HL-60/S4 treated with phorbol 12-myristate 13-acetate at 8.2 ng/mL for 4 days and 3 days (cell line): ENCODE results near the gene HYOU1.
"Not testable (repeated sequence)": the region's sequence is repeated elsewhere in the genome, so short reads cannot be mapped to it uniquely, and the experiment has no call there.

ENCODE experiments used
- in situ Hi-C: fragments of 300-500 bp; cut with MboI; formaldehyde crosslinking; loops from 2 replicates; pipeline ENCODE4 v1.15.0; 2022; ENCODE audit warnings: low sequenced_read_pairs

The HYOU1 gene

DNA sequence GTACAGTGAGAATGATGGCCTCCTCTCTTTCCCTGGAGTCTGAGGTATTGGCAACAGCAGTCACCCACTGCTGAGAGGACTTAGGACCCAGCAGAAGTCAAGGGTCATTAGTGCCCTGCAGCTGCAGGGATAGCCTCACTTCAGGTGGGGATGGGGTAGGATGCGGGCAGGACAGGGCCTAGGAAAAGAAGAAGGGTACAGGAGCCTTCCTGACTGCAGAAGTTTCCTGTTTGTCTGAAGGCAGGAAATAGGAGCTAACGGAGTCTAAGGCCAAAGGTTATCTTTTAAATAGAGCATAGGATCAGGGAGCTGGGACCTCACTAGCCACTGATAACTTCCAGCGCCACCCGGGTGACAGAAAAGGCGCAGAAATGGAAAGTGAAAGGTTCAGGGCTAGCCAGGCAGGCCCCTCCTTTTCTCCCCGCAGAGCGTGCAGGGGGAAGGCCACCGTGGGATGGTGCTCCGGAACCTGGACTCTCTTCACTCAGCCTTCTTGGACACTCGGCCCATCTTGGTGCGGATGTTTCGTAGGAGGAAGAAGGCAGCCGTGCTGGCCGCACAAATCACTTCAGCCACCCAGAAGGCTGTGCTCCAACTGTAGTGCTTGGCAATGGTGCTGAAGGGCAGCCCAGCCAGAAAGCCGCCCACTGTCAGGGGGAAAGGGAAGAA, 32.4 kb downstream of the HYOU1 start:
- in situ Hi-C loops: no loop called here

DNA sequence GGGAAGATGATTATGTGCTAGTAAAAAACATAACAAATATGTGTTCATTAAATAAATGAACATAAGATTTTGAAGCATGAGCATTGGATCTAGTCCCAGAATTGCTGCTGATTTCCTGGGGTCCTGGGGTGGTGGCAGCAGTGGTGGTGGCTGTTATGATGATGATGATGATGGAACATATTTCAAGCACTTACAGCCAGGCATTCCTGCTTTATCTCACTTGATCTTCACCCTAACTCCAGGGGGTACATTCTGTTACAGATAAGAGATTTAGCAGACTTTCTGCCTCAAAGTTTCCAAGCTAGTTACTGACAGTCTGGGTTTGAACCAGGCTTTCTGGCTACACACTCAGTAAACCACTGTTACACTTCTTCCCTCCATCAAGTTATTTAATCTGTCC, 33.3 kb downstream of the HYOU1 start:
- in situ Hi-C loops: no loop called here

DNA sequence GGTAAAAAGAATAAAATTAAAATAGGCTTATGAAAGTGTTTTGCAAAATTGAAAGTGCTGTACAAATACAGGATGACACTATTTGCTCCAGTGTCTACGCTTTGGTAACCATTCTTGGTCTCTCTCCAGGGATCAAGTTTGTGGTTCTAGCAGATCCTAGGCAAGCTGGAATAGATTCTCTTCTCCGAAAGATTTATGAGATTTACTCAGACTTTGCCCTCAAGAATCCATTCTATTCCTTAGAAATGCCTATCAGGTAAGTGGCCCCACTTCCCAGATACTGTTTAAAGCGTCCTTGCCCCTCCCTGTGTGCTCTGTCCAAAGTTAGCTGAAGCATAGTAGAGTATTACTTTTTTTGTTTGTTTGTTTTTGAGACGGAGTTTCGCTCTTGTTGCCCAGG, 35.4 kb downstream of the HYOU1 start:
- in situ Hi-C loops: no loop called here

DNA sequence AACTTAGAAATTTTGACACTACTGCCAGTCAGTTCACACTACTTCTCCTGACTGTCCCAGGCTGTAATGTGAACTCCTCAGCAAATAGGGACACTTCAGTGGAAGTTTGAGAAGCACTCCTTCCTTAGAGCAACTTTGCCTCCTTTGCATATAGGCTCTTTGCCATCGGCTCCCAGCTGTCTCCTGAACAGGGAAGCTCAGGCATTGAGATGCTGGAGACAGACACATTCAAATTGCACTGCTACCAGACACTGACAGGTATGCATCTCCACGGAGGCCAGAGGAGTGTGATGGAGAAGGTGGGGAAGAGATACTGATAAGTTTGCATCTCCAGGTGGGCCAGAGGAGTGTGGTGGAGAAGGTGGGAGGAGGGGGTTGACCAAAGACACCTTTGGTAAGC, 37.0 kb downstream of the HYOU1 start:
- in situ Hi-C loops: no loop called here

DNA sequence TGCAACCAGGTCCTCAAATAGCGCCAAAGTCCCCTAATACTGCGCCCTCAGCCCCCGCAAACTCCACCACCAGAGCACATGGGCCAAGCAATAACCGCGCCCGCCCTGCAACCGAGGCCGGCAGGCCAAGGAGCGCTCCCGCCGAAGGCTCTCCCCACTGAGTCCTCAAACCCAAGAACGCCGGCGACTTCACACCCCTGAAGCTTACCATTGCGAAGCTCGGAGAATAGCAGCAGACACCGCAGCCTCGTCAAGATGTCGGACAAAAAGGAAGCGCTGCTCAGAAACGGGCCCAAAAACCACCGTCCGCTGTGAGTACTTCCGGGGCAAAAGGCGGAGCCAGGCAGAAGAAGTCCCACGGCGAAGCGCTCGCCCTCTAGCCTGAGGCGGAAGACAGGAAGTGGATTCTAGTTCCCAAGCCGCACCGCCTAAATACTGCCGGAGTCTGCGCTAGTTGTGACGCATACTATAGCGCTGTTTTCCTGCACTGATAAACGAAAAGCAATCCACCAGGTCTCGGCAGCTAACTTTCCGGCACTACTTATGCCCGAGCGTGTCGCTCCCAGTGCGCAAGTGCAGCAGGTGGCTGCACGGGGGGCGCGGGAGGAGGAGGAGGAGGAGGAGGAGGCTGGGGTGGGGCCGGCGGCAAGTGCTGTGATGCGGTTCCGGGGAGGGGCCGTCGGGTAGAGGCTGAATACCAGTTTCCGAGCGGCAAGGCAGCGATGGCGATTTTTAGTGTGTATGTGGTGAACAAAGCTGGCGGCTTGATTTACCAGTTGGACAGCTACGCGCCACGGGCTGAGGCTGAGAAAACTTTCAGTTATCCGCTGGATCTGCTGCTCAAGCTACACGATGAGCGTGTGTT, 38.7 kb downstream of the HYOU1 start, which contains the start of the genes RPS25 and TRAPPC4:
RPS25 (minus strand) TSS at position 270 of the 865 bp plus-strand sequence; CDS start at position 211, 59 bp downstream.
TRAPPC4 (plus strand) TSS at position 693 of the 865 bp plus-strand sequence; CDS start at position 723, 30 bp downstream.
- in situ Hi-C loops: no loop called here

DNA sequence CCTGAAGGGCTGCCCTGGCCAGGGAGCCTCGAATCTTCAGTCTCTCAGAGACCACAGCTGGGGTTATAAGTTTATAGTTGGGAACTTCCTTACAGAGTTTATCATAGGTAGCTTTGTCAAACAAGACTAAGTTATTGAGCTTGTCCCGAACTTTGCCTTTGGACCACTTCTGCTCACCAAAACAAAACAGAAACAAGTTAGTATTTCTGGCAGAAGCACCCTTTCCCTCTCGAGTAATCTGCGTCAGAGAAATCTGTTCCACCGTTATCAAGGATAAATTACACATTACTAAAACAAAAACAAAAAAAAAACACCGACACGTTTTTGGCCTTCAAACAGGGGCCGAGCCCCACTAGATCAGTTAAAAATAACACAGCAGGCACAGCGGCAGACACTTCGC, 39.6 kb downstream of the HYOU1 start:
- in situ Hi-C loops: not testable (repeated sequence)

DNA sequence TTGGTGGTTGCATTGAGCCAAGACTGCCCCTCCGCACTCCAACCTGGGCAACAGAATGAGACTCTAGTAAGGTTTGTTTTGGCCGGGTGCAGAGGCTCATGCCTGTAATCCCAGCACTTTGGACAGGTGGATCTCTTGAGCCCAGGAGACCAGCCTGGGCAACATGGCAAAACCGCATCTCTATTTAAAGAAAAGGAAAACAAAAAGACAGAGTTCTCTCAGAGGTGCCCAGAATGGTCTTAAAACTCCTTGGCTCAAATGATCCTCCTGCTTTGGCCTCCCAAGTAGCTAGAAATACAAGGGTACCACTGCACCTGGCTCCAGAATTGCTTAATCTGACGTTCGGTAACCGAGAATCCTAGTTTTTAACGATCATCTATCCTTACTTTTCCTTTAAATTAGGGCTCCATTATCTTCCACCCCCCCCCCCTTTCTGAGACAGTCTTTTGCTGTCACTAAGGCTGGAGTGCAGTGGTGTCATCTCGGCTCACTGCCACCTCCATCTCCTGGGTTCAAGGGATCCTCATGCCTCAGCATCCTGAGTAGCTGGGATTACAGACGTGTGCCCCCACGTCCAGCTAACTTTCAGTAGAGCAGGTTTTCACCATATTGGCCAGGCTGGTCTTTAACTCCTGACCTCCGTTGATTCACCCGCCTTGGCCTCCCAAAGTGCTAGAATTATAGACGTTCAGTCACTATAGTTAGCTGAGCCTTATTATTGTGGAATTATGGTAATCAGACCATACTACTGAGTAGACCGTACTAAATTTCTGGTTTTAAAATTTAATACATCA, 40.6 kb downstream of the HYOU1 start:
- in situ Hi-C loops: no loop called here

DNA sequence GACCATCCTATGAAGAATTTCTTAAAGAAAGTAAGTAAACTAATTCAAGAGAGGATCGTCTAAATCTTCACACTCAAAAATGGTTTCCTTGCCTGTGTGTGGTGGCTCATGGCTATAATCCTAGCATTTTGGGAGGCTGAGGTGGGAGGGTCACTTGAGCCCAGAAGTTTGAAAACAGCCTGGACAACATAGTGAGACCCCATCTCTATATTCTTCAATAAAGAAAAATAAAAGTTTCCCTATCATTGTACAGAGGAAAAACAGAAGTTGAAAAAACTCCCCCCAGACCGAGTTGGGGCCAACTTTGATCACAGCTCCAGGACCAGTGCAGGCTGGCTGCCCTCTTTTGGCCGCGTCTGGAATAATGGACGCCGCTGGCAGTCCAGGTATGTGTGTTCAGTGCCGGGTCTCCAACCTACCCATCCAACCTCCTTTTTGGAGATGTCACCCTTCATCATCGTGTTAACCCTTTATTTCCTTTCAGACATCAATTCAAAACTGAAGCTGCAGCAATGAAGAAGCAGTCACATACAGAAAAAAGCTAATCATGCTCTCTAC, 41.9 kb downstream of the HYOU1 start:
- in situ Hi-C loops: no loop called here

DNA sequence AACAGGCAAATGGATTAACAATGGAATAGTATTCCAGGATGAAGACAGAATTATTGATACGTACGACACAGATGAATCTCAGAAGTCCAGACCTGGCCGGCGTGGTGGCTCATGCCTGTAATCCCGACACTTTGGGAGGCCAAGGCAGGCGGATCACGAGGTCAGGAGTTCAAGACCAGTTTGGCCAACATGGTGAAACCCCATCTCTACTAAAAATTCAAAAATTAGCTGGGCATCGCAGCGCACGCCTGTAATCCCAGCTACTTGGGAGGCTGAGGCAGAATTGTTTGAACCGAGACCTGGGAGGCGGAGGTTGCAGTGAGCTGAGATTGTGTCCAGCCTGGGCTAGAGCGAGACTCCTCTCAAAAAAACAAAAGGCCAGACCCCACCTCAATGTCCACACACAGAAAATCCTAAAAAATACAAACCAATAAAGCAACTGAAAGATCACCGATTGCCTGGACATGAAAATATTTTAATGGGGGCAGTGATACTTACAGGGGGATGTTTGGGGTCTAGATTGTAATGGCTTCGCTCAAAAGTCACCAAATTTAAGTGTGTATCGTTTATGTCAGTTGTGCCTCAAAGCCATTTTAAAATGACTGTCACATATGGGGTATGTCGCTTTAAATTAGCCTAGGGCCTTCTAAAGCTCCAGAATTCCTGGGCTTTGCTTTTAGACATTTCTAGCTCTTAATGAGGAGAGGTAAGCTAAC, 42.6 kb downstream of the HYOU1 start:
- in situ Hi-C loops: no loop called here

DNA sequence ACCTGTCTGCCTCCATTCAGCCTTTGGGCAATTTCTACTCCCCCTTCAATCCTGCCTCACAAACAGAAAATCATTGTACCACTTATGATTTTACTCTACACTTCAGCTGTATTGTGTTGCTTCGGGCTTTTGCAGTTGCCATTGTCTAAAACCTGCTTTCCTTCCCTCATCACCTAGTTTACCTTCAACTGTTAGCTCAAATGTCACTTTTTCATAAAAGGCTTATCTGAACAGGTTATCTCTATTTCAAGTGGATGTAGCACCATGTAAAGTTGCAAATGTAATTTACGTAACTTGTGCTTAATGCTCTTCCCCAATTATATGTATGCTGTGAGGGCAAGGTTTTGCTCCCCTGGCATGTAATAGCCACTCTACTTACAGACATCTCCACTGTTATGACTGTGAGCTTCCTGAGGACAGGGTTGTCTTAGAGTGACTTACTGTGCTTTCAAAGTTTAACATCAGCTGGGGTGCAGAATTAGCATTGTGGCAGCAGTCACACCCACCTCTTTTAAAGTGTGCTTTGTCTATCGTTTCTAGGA, 44.3 kb downstream of the HYOU1 start:
- in situ Hi-C loops: no loop called here

DNA sequence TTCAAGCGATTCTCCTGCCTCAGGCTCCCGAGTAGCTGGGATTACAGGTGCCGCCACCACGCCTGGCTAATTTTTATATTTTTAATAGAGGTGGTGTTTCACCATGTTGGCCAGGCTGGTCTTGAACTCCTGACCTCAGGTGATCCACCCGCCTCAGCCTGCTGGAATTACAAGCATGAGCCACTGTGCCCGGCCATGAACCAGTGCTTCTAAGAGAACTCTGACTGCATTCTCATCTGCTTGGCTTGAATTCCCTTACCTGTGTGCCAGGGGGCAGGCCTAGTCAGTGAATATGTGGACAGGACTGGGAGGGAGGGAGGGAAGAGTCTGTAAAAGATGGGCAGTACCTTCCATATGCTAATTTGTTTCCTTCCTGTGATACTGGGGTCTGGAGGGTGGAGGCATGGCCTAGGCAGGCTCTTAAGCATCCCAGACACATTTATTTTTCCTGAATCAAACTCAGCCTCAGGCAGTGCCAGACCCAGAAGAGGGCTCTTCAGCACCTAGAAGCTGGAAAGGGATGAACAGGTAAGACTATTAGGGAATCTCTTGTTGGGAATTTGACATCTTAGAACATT, 45.4 kb downstream of the HYOU1 start:
- in situ Hi-C loops: no loop called here

DNA sequence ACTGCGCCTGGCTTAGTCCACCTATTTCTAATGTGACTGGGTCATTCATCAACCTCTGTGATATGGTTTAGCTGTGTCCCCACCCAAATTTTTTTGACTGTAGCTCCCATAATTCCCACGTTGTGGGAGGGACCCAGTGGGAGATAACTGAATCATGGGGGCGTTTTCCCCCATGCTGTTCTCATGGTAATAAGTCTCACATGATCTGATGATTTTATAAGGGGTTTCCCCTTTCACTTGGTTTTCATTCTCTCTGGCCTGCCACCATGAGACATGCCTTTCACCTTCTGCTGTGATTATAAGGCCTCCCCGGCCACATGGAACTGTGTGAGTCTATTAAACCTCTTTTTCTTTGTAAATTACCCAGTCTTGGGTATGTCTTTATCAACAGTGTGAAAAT, 50.3 kb downstream of the HYOU1 start:
- in situ Hi-C loops: no loop called here

DNA sequence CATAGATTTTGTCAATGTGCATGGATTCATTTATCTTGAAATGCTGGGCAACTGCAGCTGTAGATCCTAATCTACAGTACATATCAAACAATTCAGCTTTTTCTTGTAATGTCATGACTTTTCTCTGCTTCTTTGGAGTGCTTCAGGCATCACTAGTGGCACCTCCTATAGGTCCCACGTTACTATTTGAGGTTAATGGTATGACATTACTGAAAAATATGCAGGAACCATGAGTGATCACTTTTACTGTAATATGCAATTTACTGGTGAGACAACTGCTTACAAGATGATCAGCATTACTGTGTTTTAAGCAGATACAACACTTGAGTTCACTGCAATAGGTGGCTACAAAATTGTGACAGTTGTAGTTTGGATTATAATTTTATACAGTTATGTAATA, 56.1 kb downstream of the HYOU1 start:
- in situ Hi-C loops: no loop called here

DNA sequence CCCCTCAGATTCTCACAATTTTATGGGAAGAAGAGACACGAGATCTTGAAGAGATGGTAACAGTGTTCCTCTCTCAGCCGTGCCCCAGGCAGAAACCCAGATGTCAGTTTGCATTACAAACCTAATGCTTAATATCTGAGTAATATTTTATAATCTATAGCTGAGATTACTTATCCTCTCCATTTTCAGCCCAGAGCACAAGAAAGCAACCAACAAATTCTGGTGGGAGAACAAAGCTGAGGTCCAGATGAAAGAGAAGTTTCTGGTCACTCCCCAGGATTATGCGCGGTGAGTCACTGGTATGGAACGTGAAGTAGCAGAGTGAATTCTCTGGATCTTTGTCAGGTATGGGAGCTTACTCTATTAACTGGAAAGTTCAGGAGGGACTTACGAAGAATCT, 58.2 kb downstream of the HYOU1 start:
- in situ Hi-C loops: no loop called here

DNA sequence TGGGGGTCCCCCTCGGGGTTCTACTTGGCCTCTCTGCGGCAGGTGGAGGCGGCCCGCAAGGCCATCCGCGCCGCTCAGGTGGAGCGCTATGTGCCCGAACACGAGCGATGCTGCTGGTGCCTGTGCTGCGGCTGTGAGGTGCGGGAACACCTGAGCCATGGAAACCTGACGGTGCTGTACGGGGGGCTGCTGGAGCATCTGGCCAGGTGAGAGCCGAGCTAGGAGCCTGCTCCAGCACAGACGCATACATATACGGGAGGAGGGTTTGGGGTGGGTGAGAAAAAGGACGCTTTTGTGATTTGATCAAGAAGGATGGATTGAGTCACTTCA, 58.7 kb downstream of the HYOU1 start:
- in situ Hi-C loops: no loop called here

DNA sequence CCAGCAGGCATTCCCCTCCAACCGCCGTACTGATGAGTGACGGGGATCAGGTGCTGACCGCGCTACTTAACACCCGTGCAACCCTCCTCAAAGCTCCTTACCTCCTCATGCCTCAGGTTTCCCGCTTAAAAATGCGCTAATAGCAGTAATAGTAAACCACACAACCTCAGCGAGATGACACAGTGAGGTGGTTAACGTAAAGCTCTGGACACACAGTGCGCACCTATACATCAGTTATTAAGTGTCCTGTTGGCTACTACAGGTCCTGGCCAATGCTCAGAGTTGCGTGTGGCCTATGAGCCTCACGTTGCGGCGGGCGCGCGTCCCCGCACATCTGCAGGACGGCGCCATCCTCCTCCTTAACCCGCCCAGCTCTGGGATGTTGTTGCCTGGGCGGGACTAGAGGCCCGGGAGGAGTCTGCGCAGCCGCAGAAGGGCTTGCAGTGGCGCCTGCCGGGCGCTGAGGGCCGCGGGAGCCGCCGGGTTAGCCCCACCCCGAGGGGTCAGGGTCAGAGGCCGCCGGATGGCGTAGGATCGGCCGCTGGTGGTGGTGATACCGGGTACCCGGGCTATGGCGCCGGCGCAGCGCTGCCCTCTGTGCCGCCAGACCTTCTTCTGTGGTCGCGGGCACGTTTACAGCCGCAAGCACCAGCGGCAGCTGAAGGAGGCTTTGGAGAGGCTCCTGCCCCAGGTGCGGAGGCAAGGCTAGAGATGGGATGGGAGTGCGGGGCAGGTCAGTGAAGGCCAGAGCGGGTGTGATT, 59.2 kb downstream of the HYOU1 start, which contains the start of gene CENATAC:
CENATAC (plus strand) TSS at position 512 of the 761 bp plus-strand sequence; CDS start at position 572, 60 bp downstream.
- in situ Hi-C loops: no loop called here

DNA sequence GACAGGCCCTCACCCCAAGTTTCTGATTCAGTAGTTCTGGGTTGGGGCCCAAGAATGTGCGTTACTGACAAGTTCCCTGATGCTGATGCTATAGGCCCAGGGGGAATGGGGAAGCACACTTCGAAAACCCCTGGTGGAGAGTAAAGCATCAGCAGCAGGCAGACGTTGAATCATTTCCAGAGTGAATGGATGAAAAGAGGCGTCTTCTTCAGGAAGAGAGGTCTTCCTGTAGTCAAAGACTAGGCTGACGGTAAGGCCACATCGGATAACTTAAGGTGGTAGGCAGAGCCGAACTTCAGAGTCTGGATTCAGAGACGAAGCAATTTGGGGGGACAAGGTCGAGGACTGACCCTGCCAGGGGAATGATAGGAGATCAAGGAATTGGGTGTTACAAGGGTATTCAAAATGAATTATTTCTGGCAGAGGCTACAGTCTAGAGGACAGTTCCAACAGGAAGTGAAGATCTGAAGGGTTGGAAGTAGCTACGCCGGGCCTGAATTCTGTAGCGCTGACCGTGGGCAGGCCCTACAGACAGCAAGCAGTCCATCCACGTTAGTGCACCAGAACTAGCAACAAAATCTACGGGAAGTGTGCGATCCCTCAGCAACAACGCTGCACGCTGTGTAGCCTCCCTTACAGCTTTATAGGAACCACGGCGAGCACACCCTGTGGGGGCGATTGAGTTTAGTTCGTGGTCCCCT, 59.9 kb downstream of the HYOU1 start:
- in situ Hi-C loops: no loop called here
